Measurements from ENCODE around the gene PEA15.

Gene PEA15

DNA sequence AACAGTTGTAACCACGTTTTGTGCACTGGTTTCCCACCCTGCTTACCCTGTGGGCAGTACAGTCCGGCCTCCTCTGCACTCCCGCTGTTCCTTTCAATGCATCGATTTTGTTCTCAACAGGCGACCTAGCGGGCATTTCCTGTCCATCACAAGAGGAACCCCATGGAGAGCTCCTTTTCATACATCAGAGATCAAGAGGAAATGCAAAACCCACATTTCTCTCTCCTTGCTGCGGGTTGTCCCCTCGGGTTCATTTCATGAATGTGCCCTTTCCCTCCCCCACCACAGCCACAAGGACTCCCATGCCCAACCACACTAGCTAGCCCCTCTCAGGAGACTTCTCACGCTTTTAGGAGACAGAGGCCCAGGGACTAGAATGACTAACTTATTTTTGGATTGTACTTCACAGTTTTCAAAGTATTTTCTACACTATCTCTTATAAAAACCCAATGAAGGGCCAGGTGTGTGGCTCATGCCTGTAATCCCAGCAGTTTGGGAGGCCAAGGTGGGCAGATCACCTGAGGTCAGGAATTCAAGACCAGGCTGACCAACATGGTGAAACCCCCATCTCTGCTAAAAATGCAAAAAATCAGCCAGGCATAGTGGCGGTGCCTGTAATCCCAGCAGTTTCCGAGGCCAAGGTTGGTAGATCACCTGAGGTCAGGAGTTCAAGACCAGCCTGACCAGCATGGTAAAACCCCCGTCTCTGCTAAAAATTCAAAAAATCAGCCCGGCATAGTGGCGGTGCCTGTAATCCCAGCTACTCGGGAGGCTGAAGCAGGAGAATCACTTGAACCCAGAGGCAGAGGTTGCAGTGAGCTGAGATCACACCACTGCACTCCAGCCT lies 35.4 kb upstream of the PEA15 start:
- H3K27ac ChIP-seq, result no peak overlapping the region

DNA sequence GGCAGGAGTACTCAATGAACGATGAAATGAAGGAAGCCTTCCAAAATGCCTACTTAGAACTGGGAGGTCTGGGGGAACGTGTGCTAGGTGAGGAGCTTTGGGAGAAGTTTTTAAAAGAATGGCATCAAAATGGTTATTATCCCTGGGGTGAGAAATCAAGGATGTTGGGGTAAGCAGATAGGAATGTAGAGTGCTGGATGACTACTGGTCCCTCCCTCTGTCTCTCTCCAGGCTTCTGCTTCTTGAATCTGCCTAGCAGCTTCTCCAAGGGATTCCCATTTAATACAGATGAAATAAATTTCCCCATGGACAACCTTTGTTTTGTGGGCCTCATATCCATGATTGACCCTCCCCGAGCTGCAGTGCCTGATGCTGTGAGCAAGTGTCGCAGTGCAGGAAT lies 33.8 kb upstream of the PEA15 start:
- no peak for TF ChIP-seq CTCF (IDR thresholded peaks at IDR 0.05)
- Histone ChIP-seq H3K36me3 (no peaks in the 10 kb centered on the region), H3K27ac (no peak overlapping the region), H3K9me3 (no peaks in the 10 kb centered on the region), H3K27me3 (peaks cover 30% of the 10 kb centered on the region), H3K4me1 (ENCODE audit: control insufficient read depth in 1 of 2, insufficient read depth in 1 of 2, low read depth in 1 of 2, low read length in 1 of 2) (peaks cover 11 to 18% of the 10 kb centered on the region in 2 experiments), H3K4me3 (ENCODE audit: low read depth in 1 of 2, low read length in 1 of 2) (no peak overlapping the region)

More for the DNA sequence above, 35.4 kb upstream of the PEA15 start:
- Histone ChIP-seq H3K4me3 (ENCODE audit: low read depth in 1 of 2, low read length in 1 of 2) (no peak overlapping the region), H3K36me3 (no peaks in the 10 kb centered on the region), H3K4me1 (ENCODE audit: control insufficient read depth in 1 of 2, insufficient read depth in 1 of 2, low read depth in 1 of 2, low read length in 1 of 2) (peaks cover 18 to 27% of the 10 kb centered on the region in 2 experiments), H3K9me3 (no peaks in the 10 kb centered on the region), H3K27me3 (peaks cover 31% of the 10 kb centered on the region)
- TF ChIP-seq CTCF (IDR thresholded peaks at IDR 0.05), result no peak

DNA sequence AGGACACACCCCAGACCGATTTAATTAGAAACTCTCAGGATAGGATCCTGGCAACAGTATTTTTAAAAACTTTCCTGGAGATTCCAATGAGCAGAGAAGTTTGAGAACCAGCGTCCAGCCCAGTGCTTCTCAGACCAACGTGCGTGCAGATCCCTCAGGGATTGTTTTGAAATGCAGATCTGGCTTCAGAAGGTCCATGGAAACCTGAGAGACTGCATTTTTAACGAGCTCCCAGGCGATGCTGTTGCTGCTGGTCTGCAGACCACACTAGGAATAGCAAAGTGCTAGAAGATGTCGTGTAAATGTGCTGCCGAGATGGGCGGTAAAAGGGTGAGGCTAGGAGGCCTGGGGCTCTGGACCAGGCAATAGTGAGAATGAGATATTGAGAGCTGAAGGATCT lies 33.2 kb upstream of the PEA15 start:
- Histone ChIP-seq H3K27me3 (peaks cover 24% of the 10 kb centered on the region), H3K36me3 (no peaks in the 10 kb centered on the region), H3K4me3 (ENCODE audit: low read depth in 1 of 2, low read length in 1 of 2) (no peak overlapping the region), H3K4me1 (ENCODE audit: control insufficient read depth in 1 of 2, insufficient read depth in 1 of 2, low read depth in 1 of 2, low read length in 1 of 2) (peaks cover 7 to 12% of the 10 kb centered on the region in 2 experiments), H3K27ac (no peak overlapping the region), H3K9me3 (no peaks in the 10 kb centered on the region)
- no peak for TF ChIP-seq CTCF (IDR thresholded peaks at IDR 0.05)

GRCh38 chr1:160177231-160177630 lies 28.0 kb upstream of the PEA15 start:
- no peaks in the 10 kb centered on the region for H3K4me1 ChIP-seq (ENCODE audit: control insufficient read depth in 1 of 2, insufficient read depth in 1 of 2, low read depth in 1 of 2, low read length in 1 of 2)
- TF ChIP-seq CTCF (IDR thresholded peaks at IDR 0.05), result no peak
- no peak overlapping the region for H3K27ac ChIP-seq
- H3K4me3 ChIP-seq (ENCODE audit: low read depth in 1 of 2, low read length in 1 of 2), result no peak overlapping the region
- H3K9me3 ChIP-seq, result no peaks in the 10 kb centered on the region
- H3K27me3 ChIP-seq, result peaks cover 12% of the 10 kb centered on the region
- H3K36me3 ChIP-seq, result no peaks in the 10 kb centered on the region

- Histone ChIP-seq H3K36me3 (no peaks in the 10 kb centered on the region), H3K4me3 (ENCODE audit: low read depth in 1 of 2, low read length in 1 of 2) (no peak overlapping the region), H3K4me1 (ENCODE audit: control insufficient read depth in 1 of 2, insufficient read depth in 1 of 2, low read depth in 1 of 2, low read length in 1 of 2) (no peaks in the 10 kb centered on the region), H3K27ac (no peak overlapping the region), H3K27me3 (peaks cover 12% of the 10 kb centered on the region), H3K9me3 (no peaks in the 10 kb centered on the region)
- no peak for TF ChIP-seq CTCF (IDR thresholded peaks at IDR 0.05)
These were observed 27.5 kb upstream of the PEA15 start for GRCh38 chr1:160177667-160178066.
